ENCODE data around the gene NBAS. TPM values are rescaled to one million over a fixed set of nuclear protein-coding genes. Genes with fewer than 3 reads are reported as not detected.
A peak's percentile ranks its signal among the peaks of the same experiment; 100 is the strongest.

The NBAS gene
- polyA plus RNA-seq, 2 of the 4 experiments (the other 2 are of a cell fraction): 16.7 to 34.9 TPM

GRCh38 chr2:15122915-15123314, 438.2 kb downstream of the NBAS start:
- H3K4me1 ChIP-seq: no peaks in the 10 kb centered on the region
- WGBS (ENCODE audit: missing lambda C conversion rate): 0% methylated on average over 2 of the region's 2 CpGs
- CTCF ChIA-PET: no interaction called here
- H3K4me2 ChIP-seq: 0 out of 3 replicates have a peak overlapping the region, but pooled peaks have one; percentile 8
- FAIRE-seq (no peak), DNase-seq (ENCODE audit: low read depth in 1 of 2, low spot score in 1 of 2) (no peak), ATAC-seq (peak in 1 of 2 experiments; percentile 15; a peak in 2 of 6 replicates)
- no peak for TF ChIP-seq JUNB (IDR thresholded peaks at IDR 0.05)
- TF ChIP-seq JUN (IDR thresholded peaks at IDR 0.05): no peak
- no peak for TF ChIP-seq CHD4 (IDR thresholded peaks at IDR 0.05; ENCODE audit: borderline replicate concordance)
- TF ChIP-seq E2F6 (IDR thresholded peaks at IDR 0.05; ENCODE audit: borderline replicate concordance, low read depth): no peak
- no peak for TF ChIP-seq ZNF302 (CRISPR knock-in tag; IDR thresholded peaks at IDR 0.05)
- TF ChIP-seq CEBPB (IDR thresholded peaks at IDR 0.05): no peak
- TF ChIP-seq KDM5A (IDR thresholded peaks at IDR 0.05): no peak
- TF ChIP-seq REST (IDR thresholded peaks at IDR 0.05): no peak
- no peak for TF ChIP-seq CHD2 (IDR thresholded peaks at IDR 0.05; ENCODE audit: low read length, partially characterized antibody)
- TF ChIP-seq HOXB5 (CRISPR knock-in tag; IDR thresholded peaks at IDR 0.05): no peak
- peak; percentile 18 for TF ChIP-seq MAFK (IDR thresholded peaks at IDR 0.05; ENCODE audit: partially characterized antibody)
- TF ChIP-seq MAZ (IDR thresholded peaks at IDR 0.05; ENCODE audit: borderline replicate concordance, low read depth, low read length): no peak
- 0 out of 2 replicates have a peak, but pooled peaks have one; percentile 8 for TF ChIP-seq NFE2L2 (conservative IDR thresholded peaks at IDR 0.05; ENCODE audit: low read length)
- H3K4me3 ChIP-seq: no peak overlapping the region
- H3K9me3 ChIP-seq: no peaks in the 10 kb centered on the region
- POLR2A ChIA-PET: no interaction called here
- no peak overlapping the region for H3K27ac ChIP-seq

- ChIA-PET CTCF (interaction anchor here (1.5 kb wide), 1 partner anchor 457 kb away, joined by 3 read pairs; no protein-coding TSS in a partner anchor), POLR2A (no interaction called here)
- TF ChIP-seq ZC3H11A (IDR thresholded peaks at IDR 0.05) (no peak), CTCF (IDR thresholded peaks at IDR 0.05) (no peak)
- no peak for FAIRE-seq
- Histone ChIP-seq H3K27ac (no peak overlapping the region), H3K4me3 (no peak overlapping the region), H3K4me2 (no peak overlapping the region), H3K9me3 (no peaks in the 10 kb centered on the region), H3K4me1 (no peaks in the 10 kb centered on the region)
- ATAC-seq: no peak
- WGBS (ENCODE audit: missing lambda C conversion rate): 63% methylated on average over 6 of the region's 6 CpGs
- DNase-seq (ENCODE audit: low read depth in 1 of 2, low spot score in 1 of 2): no peak
These were observed 440.5 kb downstream of the NBAS start for GRCh38 chr2:15120631-15121030.

- Histone ChIP-seq H3K4me2 (no peak overlapping the region), H3K4me1 (no peaks in the 10 kb centered on the region), H3K4me3 (no peak overlapping the region), H3K9me3 (no peaks in the 10 kb centered on the region), H3K27ac (no peak overlapping the region)
- 69% methylated on average over 4 of the region's 4 CpGs for WGBS (ENCODE audit: missing lambda C conversion rate)
- no peak for DNase-seq (ENCODE audit: low read depth in 1 of 2, low spot score in 1 of 2)
- POLR2A ChIA-PET: no interaction called here
- TF ChIP-seq MAFK (IDR thresholded peaks at IDR 0.05; ENCODE audit: partially characterized antibody): peak; percentile 22
- TF ChIP-seq SREBF2 (IDR thresholded peaks at IDR 0.05): no peak
- no peak for TF ChIP-seq ZC3H11A (IDR thresholded peaks at IDR 0.05)
- no peak for TF ChIP-seq KDM1A (IDR thresholded peaks at IDR 0.05; ENCODE audit: low read depth)
- CTCF ChIA-PET: interaction anchor here (1.5 kb wide), 1 partner anchor 458 kb away, joined by 3 read pairs; no protein-coding TSS in a partner anchor
- ATAC-seq: no peak
- no peak for FAIRE-seq
These were observed 441.4 kb downstream of the NBAS start for GRCh38 chr2:15119722-15120175.

Measured in A549 (cell line).